Measurements from ENCODE around the gene ARL16. TPM values are rescaled to one million over a fixed set of nuclear protein-coding genes. Genes with fewer than 3 reads are reported as not detected.
A peak's percentile ranks its signal among the peaks of the same experiment; 100 is the strongest.

Gene ARL16
- total RNA-seq, 1 donor from 2014 or later: 21.7 TPM

GRCh38 chr17:81695211-81695610, 11.6 kb upstream of the ARL16 start:
- DNase-seq (ENCODE audit: low read depth): no peak

GRCh38 chr17:81694810-81695209, 11.2 kb upstream of the ARL16 start:
- no peak for DNase-seq (ENCODE audit: low read depth)

DNA sequence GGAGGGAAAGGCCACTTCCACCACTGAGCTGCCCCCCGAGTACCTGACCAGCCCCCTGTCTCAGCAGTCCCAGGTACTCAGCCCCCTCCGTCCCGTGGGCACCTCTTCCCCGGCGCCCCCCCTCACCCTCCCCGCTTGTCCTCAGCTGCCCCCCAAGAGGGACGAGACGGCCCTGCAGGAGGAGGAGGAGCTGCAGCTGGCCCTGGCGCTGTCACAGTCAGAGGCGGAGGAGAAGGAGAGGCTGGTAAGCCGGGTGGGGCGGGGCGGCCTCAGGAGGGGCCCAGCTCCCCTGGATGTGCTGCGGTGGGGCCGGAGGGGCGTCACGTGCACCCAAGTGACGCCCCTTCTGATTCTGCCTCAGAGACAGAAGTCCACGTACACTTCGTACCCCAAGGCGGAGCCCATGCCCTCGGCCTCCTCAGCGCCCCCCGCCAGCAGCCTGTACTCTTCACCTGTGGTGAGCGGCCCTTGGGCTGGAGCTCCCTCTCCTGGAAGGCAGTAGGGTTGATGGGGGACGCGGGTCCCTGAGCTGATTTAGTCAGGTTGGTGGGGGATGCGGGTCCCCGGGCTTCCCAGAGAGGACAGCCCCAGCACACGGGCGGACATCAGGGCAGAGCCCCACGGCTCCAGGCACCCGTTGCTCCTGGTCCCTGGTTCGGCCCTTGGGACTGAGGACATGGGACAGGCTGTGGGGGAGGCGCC, 10.1 kb upstream of the ARL16 start:
- no peak for DNase-seq (ENCODE audit: low read depth)

DNA sequence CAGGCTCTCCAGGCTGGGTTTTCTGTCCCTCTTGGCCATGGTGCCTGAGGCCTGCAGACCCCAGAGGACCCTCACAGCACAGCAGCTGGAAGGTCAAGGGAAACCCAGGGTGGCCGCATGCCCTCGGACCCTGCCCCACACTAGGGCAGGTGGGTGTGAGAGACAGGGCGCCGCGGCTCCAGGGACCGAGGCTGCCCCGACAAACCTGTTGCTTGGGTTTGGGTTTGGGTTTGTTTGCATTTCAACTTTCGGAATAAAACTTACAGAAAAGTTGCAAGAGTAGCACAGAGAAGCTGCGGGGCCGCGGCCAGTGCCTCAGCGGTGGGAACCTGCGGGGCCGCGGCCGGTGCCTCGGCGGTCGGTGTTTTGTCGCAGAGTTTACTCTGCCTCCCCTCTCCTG, 8.0 kb upstream of the ARL16 start:
- DNase-seq (ENCODE audit: low read depth): no peak

DNA sequence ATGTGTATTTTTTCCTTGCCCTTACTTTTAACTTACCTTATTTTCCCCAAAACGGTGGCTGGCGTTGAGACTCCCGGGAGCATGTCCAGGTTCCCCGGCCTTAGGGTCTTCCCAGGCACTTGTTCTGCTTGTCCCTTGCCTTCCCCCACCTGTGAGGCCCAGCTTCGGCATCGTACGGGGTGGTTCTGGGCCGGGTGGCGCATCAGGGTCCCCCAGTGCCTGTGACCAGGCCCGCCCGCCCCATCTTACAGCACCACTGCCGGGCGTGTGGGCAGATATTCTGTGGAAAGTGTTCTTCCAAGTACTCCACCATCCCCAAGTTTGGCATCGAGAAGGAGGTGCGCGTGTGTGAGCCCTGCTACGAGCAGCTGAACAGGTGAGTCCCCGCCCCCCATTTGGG, 7.6 kb upstream of the ARL16 start:
- DNase-seq (ENCODE audit: low read depth): no peak

- DNase-seq (ENCODE audit: low read depth): no peak
These were observed 7.0 kb upstream of the ARL16 start for GRCh38 chr17:81690549-81690948.

DNA sequence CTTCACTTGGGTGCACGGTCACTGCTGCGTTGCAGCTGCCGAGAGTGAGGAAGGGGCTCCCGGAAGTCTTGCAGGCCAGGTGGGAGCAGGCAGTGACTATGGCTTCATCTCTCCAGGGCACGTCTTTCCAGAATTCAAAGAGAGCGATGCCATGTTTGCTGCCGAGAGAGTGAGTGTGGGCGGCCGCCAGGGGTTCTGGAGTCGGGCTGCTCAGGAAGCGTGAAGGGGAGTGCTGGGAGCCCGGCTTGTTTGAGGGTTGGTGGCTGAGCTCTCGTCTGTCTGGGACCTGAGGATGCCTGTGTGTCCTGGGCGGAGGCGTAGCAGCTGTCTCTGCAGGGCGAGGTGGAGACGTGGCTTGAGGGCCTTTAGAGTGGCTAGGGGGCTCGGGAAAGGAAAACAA, 6.5 kb upstream of the ARL16 start:
- no peak for DNase-seq (ENCODE audit: low read depth)

DNA sequence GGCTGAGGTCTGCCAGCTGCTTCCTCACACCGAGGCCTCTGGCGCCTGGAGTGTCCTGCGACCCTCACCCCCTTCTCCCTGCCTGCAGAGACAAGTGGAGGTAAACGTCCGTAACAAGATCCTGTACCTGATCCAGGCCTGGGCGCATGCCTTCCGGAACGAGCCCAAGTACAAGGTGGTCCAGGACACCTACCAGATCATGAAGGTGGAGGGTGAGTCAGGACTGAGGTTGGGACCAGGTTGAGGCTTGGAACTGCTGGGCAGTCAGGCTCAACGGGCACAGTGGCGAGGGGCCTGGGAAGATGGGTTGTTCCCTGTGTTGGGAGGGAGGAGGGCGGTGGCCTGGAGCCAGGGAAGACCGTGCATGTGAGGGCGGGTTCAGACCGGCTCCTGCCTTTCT, 5.0 kb upstream of the ARL16 start:
- DNase-seq (ENCODE audit: low read depth): no peak

GRCh38 chr17:81687770-81688541, 4.4 kb upstream of the ARL16 start:
- no peak for DNase-seq (ENCODE audit: low read depth)

DNA sequence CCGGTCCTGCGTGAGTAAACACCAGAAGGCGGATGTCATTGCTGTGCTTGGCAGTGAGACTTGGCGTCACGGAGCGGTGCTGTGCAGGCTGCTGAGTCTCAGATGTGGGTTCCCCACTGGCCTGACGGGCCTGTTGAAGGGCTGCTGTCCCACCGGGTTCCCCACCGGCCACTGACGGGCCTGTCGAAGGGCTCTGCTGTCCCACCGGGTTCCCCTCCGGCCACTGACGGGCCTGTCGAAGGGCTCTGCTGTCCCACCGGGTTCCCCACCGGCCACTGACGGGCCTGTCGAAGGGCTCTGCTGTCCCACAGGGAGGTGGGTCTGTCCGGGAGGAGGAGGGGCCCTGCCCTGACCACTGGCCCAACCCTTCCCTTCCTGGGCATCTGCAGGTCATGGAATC, 3.0 kb upstream of the ARL16 start:
- DNase-seq (ENCODE audit: low read depth): no peak

DNA sequence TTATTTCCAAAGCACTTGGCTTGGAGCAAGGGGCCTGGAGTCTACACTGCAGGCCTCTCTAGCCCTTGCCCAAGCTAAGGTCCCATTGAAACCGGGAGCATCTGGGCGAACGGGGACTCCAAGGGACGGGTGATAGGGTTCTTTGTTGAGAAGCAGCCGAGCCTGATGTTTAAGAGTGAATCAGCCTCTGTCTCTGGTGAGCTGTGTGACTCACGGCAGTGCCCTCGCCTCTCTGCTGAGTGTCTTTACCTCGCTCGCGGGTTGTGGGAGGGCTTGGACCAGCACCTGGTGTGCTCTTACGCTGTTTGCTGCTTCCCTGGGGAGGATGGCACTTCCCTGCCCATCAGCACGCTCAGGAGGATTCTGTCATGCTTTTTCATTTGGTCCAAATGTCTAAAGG, 1.5 kb upstream of the ARL16 start:
- peak; percentile 70 for DNase-seq (ENCODE audit: low read depth)

- peak; percentile 71 for DNase-seq (ENCODE audit: low read depth)
These were observed 880 bp upstream of the ARL16 start for GRCh38 chr17:81684442-81684911.

DNA sequence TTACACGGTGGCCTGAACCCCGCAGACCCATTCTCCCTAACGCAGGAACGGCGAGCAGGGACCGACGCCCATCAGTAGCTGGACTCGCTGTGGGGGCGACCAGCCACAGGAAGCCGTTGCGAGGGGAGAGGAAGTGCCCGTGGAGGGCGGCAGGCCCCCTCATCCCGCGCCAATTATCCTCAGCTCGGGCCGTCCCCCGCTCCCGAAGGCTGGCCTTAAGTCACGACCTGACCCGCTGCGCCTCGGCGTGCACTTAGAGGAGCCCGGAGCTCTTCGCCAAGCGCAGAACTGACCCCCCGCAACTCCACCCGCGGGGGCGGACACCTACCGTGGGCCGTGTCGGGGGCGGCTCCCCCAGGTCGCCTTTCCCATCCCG, 401 bp downstream of the ARL16 start:
- DNase-seq (ENCODE audit: low read depth): no peak

GRCh38 chr17:81682565-81683207, 911 bp downstream of the ARL16 start:
- DNase-seq (ENCODE audit: low read depth): no peak

GRCh38 chr17:81681672-81682071, 1.9 kb downstream of the ARL16 start:
- DNase-seq (ENCODE audit: low read depth): peak; percentile 79

- DNase-seq (ENCODE audit: low read depth): no peak
These were observed 3.4 kb downstream of the ARL16 start for GRCh38 chr17:81680150-81680549.

DNA sequence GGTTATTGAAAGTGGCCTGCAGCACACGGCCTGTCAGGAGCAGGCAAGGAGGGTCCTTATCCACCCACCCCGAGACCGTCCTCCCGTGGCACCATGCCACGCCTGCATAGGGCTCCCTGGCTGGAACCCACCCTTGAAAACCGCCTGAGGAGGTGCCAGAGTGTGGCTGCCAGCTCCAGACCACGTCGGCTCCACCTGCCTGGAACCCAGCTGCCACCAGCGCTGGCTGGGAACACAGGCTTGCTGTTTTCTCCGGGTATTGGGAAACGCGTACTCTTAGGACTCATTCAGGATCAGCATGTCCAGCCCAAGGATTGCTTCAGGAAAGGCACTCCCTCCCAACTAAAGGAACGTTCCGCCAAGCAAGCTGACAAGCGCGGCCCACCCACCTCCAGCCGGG, 6.7 kb downstream of the ARL16 start:
- no peak for DNase-seq (ENCODE audit: low read depth)

GRCh38 chr17:81675515-81676221, 7.9 kb downstream of the ARL16 start:
- DNase-seq (ENCODE audit: low read depth): peak; percentile 42

GRCh38 chr17:81673561-81674258, 9.9 kb downstream of the ARL16 start:
- DNase-seq (ENCODE audit: low read depth): no peak

DNA sequence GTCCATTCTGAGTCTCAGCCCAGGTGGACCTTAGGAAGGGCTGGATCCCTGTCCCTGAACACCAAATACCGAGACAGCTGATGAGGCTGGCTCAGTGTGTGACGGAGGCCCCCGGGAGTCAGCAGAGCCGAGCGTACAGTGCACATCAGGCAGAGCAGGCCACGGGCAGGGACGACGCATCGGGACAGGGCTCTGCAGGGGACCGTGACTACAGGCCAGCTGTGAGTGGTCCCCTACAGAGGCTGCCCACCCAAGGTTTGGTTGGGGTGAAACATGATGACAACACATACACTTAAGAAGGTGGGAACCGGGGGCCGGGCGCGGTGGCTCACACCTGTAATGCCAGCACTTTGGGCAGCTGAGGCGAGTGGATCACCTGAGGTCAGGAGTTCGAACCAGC, 10.6 kb downstream of the ARL16 start:
- DNase-seq (ENCODE audit: low read depth): no peak

GRCh38 chr17:81672504-81672903, 11.1 kb downstream of the ARL16 start:
- DNase-seq (ENCODE audit: low read depth): no peak

DNA sequence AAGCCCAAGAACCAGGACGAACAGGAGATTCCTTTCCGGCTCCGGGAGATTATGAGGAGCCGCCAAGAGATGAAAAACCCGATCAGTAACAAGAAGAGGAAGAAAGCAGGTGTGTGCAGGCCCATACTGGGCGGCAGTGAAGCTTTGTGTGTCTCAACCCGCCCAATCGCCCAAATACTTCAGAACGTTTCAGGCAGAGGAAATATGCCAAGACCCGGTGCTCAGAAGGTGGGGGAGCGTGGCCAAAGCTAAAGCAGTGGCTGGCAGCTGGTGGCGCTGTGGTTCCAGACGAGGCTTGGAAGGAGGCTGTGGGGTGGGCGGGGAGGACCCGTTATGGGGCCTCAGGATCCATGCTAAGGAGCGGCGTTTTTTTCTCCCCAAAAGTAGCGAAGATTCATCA, 15.8 kb downstream of the ARL16 start:
- DNase-seq (ENCODE audit: low read depth): no peak

Data from renal cortical epithelial cell (primary cell).